Effector CD8-positive, alpha-beta T cell (primary cell): ENCODE results near the gene GASK1B.

Source experiments
- DNase-seq: peaks from one replicate; lab custom pipeline; 2025; lab: John Stamatoyannopoulos, UW

Gene GASK1B

DNA sequence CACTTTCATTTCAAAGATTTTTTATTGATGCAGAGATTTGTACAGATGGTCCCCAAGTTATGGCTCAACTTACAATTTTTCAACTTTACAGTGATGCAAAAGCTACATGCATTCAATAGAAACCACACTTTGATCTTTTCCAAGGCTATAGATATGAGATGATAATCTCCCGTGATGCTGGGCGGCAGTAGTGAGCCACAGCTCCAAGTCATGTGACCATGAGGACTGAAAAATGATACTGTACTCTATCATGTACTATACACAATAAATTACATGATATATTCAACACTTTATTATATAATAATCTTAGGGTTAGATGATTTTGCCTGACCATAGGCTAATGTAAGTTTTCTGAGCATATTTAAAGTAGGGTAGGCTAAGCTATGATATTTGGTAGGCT is 14.0 kb upstream of the GASK1B start:
- no peak for DNase-seq

GRCh38 chr4:158182736-158183135 is 9.9 kb upstream of the GASK1B start:
- no peak for DNase-seq

DNA sequence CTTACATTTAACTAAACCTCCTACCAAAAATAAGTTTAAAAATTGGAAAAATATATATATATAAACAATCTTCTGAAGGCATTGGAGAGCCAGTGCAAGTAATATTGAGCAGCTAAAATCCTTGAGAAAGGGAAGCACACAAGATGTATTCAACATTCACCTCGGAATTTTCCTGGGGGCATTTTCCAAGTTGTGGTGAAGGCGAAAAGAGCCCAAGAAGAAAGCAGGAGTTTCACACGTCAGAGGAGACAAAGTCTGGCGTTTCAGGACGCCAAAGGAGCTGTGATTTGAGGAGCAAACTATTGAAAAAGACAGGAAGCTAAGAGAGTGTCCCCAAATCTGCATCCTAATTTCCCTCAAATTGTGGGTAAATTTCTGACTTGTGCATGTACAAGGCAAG is 9.1 kb upstream of the GASK1B start:
- DNase-seq = no peak

DNA sequence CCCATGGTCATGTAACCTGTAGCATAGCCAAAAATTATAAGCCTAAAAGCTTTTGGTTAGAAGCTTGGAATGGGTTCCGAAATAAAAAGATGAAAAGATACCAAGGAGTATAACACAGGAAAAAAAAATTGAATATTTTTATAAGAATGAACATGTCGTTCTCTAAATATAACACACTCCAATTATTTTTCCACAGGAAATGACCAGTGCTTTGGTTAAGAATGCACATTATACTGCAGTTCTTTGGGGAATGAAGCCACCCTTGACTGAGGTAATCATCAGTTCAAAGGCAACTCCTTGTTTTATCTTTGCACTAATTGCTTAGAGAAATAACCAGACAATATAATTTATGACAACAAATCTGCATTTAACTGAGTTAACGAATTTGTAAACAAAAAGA is 6.6 kb upstream of the GASK1B start:
- no peak for DNase-seq

- no peak for DNase-seq
These were observed 4.0 kb upstream of the GASK1B start for GRCh38 chr4:158176776-158177175.

GRCh38 chr4:158176108-158176507 is 3.3 kb upstream of the GASK1B start:
- no peak for DNase-seq

DNA sequence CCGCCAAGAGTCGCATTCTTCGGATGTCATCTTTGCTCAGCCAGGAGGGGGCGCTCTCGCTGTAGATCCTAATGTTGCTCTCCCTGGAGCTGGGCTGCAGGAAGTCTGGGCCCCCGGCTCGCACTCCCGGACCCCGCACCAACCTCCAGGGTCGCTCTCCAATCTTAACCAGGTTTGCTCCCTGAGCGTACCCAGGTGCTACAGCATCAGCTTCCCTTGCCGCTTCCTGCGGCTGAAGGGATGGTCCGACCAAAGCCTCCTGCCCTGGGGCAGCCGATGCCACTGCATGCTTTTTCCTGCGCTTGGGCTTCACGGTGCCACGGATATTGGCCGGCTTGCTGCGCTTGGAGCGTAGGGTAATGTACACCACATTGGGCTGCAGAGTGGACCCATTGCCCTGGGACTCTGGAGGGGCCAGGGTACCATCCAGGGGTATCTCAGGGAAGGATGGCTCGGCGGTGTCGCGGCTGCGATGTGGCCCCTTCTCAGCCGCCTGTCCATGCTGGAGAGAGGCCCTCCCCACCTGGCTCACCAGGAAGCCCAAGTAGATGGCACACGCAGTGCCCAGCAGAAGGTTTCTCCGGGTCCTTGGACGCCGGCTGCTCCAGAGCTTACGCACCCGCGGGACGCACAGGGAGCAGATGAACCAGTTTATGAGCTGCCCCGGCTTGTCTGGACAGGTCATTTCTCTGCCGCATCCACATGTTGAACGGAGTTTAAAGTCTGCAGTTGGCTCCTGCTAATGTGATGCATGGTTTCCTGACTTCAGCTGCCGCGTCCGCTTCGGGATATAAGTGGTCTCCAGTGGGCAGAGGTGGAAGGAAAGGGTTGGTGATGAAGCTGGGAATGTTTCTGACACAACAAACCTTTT is 1.9 kb downstream of the GASK1B start:
- DNase-seq = no peak

DNA sequence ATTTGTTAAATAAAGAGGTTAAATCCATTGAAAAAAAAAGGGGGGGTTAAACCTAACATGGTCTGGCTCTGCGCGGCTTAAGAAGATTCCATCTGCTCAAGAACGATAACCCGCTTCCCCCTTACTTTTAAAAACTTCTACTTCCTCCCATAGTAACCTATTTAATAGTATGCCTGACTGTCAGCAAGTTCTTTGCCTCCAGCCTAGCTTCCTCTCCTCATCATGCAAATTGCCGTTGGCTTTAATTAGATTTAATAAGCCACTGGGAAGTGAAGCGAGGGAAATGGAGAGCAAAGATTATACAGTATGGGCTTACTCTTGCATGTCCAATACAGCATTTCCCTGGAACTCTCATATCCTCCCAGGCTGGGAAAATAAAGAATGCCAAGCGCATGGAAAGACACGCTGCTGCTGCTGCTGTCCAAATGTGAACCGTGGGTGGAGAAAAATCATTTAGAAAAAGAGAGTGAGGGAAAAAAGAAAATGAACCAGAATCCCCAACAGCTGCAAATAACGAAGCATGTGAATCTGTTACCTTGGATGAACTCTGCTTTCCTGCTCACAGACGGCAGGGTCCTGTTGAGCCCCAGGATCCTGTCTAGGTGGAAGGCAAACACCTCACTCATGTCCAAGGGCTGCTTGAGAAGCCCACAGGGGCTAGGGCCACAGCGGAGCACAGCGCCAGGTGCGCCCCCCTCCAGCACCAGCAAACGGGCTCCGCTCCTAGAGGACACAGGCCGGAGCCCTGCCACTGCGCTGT is 2.7 kb downstream of the GASK1B start:
- DNase-seq = no peak

DNA sequence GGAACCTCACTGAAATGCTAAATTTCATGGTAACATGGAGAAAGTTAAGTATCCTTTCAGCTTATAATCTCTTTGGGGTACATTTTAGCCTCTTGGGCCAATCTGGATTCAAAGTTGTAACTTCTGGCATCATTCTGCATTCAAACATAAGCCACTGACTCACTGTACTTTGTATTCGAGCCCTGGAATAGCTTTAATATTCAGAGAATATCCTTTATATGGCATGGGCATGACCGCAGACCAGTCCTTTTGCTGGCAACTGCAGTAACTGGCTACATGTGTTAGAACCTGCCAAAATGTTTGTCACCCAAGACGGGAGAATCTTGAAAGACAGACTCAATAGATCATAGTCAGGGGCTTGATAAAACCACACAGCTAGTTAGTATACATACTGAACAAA is 3.3 kb downstream of the GASK1B start:
- no peak for DNase-seq

- no peak for DNase-seq
These were observed 4.2 kb downstream of the GASK1B start for GRCh38 chr4:158168606-158169005.

DNA sequence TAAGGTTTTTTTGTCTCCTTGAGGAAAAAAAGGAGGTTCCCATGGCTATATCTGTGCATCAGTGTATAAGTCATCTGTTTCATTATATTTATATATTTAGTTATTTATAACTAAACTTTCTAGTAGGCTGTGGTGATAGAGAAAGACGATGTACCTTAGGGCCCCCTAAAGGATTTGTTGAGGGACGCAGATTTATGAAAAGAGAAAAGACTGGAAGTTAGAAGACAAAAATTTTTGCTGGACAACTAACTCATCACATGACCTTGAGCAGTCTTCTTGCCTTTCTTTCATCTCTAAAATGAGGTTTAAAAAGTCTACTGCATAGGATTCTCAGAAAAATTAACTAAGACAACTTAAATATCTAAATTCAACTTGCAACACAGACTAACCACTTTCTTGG is 6.1 kb downstream of the GASK1B start:
- DNase-seq = no peak

- DNase-seq = no peak
These were observed 8.0 kb downstream of the GASK1B start for GRCh38 chr4:158164768-158165213.

DNA sequence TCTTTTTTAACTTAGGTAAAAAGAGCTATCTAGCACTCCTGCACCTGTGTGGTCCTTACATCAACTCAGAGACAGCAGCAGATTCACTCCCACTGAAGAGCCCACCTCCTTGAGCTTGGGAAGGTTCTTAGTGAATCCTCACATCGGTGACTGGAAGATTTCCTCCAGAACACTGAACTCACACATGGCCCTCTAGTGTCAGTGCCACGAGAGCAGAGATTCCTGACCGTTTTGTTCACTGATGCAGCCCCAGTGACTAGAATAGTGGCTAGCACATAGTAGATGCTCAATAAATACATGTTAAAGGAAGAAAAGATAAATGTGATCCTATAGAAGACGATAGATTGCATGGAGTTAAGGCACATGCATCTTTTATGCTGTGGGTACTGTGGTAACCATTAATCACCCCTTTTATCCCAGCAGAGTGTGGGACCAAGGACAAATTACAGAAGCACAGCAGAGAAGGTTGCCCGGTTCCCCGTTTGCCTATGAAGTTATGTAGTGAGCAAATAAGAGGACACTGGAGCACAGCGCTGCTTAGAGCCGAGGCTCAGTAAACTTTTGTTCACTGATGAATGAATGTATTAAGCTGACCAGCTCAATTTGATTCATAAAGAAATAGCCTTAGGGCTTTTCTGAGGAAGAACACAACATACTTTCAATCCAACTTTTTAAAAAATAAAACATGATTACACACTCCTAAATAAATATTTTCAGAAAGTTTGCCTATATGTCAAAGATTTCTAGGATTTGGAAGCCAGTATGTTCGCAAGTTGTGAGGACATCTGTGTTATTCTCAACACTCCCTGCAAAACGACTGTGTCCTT is 8.7 kb downstream of the GASK1B start:
- DNase-seq = no peak

GRCh38 chr4:158162631-158163030 is 10.2 kb downstream of the GASK1B start:
- DNase-seq = no peak

- DNase-seq = no peak
These were observed 11.1 kb downstream of the GASK1B start for GRCh38 chr4:158161551-158162354.

- no peak for DNase-seq
These were observed 13.1 kb downstream of the GASK1B start for GRCh38 chr4:158159718-158160094.

DNA sequence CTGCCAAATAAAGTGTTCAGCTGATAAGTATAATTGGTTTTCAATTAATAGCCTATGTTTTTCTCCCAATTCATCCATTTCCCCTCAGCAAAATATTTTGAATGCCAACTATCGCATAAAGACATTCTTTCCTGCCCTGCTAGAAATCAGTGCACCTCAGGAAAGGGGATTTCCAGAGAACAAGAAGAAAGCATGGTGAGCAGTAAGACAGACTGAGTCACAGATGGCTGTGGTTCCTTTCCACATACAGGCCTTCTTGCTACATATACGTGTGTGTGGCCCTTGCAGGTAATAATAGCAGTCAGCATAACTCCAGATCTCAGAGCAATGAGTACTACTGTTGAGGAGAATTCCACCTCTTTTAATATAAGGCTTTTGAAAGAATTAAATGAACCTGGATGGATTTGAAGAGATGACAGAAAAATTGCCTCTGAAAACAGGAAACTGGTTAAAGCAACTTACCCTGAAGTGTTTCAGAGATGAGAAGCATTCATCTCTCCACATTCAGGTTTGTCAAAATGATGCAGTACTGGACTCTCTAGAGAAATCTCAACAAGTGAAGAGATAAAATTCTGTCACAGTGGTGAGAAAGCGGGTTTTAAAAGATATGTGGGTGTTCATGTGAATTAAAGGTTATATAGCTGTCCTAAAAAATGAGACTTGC is 13.6 kb downstream of the GASK1B start:
- no peak for DNase-seq

DNA sequence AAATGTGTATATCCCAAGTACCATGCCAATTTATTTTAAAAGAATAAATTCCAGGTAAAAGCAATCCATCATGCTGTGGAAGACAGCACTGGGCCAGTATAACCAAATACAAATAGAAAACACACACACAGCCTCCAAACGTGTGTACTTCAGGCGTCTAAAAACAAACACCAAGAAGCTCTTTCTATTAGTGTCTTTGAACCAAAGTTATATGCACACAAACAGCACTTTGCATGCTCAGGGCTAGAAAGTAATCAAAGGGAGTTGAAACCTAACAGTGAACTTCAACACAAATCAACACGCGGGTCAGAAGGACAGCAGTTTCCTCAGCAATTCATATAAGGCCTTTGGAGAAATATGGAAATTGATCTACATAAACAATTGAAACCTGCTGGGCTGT is 15.4 kb downstream of the GASK1B start:
- DNase-seq = no peak

DNA sequence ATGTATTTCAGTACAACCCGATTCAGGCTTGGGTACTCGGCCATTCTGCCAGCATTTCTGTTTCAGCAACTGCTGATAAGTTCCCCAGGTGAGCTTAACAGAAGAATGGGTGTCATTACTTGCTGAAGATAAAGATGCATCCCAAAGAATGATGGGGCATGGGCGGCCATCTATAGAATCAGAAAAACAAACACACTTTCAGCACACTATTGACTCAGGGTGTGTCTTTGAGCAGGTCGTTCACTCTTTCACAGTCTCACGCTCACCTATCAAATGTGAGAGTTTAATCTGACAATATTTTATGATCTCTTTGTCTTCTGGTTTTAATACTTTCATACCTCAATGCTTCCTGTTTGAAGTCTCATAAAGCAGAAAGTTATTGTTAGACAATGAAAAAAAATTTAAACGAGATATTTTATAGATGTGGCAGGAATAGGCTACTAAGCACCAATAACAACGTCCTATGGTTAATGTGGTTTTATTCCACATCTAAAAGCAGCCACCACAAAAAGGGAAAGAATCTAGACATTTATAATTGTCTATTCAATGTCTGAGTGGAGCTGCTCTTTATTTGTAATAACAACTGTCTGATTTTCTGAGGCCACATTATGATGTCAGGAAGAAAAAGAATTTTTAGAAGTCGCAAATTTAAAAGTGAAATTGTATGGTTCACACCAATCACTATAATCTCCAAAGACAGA is 17.0 kb downstream of the GASK1B start:
- DNase-seq = no peak

GRCh38 chr4:158147151-158147550 is 25.7 kb downstream of the GASK1B start:
- DNase-seq = no peak
